Measurements from ENCODE around the gene MARCHF10.
"Not testable (repeated sequence)": the region's sequence is repeated elsewhere in the genome, so short reads cannot be mapped to it uniquely, and the experiment has no call there.

The MARCHF10 gene

DNA sequence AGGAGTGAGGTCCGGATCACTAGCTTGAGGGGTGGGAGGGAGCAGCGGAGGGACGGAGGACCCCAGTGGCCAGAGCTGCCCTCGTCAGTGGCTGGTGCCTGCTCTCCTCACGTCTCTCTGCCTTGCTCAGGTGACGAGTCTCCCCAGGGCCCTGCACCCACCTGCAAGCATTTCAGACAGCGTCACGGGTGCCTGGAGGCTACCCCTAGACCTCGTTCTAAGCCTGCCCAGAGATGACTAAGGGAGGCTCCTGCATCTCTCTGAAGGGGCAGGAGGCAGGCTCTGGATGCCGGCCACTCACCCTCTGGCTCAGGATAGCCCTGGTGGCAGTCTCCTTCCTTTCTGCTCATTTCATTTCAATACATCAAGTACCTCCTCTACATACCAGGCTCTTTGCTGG lies 111.9 kb downstream of the MARCHF10 start:
- Histone ChIP-seq H3K4me3 (ENCODE audit: low read depth, low read length) (no peak overlapping the region), H3K9me3 (no peaks in the 10 kb centered on the region), H3K4me1 (no peaks in the 10 kb centered on the region), H3K36me3 (no peaks in the 10 kb centered on the region), H3K27me3 (no peaks in the 10 kb centered on the region; the same call in 1 of the 2 replicates)
- TF ChIP-seq, protein P1, sequence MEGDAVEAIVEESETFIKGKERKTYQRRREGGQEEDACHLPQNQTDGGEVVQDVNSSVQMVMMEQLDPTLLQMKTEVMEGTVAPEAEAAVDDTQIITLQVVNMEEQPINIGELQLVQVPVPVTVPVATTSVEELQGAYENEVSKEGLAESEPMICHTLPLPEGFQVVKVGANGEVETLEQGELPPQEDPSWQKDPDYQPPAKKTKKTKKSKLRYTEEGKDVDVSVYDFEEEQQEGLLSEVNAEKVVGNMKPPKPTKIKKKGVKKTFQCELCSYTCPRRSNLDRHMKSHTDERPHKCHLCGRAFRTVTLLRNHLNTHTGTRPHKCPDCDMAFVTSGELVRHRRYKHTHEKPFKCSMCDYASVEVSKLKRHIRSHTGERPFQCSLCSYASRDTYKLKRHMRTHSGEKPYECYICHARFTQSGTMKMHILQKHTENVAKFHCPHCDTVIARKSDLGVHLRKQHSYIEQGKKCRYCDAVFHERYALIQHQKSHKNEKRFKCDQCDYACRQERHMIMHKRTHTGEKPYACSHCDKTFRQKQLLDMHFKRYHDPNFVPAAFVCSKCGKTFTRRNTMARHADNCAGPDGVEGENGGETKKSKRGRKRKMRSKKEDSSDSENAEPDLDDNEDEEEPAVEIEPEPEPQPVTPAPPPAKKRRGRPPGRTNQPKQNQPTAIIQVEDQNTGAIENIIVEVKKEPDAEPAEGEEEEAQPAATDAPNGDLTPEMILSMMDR (IDR thresholded peaks at IDR 0.05; ENCODE audit: low read depth, low read length), result no peak
- no peak for DNase-seq

DNA sequence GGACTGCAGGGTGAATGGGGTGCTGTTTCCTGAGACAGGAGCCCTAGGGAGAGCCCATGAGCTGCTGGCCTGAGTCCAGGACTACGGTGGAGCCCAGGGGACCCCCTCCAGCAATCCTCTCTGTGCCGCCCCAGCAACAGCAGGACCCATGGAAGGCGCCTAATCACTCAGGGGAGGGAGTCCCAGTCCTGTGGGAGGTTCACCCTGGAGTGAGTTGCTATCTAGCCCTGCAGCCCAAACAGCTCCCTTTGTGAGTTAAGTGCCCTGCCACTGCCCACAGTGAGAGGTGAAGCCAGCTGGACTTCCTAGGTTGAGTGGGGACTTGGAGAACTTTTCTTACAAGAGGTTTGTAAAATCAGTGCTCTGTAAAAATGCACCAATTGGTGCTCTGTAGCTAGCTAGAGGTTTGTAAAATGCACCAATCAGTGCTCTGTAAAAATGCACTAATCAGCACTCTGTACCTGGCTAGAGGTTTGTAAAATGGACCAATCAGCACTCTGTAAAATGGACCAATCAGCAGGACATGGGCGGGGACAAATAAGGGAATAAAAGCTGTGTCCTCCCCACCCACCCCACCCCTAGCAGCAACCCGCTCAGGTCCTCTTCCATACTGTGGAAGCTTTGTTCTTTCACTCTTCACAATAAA lies 112.9 kb downstream of the MARCHF10 start:
- H3K4me3 ChIP-seq (ENCODE audit: low read depth, low read length); H3K36me3 ChIP-seq; H3K27me3 ChIP-seq; H3K4me1 ChIP-seq; H3K9me3 ChIP-seq; DNase-seq: not testable (repeated sequence)

DNA sequence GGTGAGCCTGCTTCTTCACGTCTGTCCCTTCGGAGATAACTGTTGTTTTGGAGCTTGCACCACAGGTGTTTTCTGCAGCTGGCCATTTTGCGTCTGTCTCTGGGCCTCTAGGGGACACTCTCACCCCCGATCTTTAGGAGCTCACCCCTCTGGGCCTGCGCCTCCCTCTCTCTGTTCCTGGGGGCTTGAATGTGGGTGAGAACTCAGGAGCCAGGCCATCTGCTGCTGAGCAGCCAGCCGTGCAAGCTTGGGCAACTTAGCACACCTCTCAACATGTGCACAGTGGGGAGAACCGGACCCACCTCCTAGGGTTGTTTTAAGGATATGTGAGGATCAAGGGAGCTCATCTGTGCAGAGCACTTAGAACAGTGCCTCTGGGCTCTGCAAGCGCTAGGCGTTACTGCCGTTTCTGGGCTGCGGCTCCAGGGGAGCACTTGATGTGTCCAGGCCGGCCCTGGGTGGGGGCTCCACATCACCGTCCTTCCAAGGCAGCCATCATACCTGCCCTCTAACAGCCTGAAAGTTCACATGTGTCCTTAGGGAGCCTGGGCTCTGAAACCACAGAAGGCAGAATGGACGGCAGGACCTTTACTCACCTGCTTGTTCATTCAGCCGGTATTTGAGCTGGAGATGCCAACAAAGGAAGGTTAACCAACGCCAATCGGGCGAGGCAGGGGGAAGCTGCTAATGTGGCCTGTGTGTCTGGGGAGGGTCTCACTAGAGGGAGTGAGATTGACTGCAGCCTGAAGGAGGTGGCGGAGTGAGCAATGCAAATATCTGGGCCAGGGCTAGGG lies 114.3 kb downstream of the MARCHF10 start:
- H3K4me3 ChIP-seq (ENCODE audit: low read depth, low read length), result no peak overlapping the region
- H3K27me3 ChIP-seq, result no peaks in the 10 kb centered on the region; the same call in 1 of the 2 replicates
- no peaks in the 10 kb centered on the region for H3K9me3 ChIP-seq
- no peaks in the 10 kb centered on the region for H3K36me3 ChIP-seq
- no peaks in the 10 kb centered on the region for H3K4me1 ChIP-seq
- DNase-seq, result no peak
- TF ChIP-seq, protein P1 (IDR thresholded peaks at IDR 0.05; ENCODE audit: low read depth, low read length), result no peak

DNA sequence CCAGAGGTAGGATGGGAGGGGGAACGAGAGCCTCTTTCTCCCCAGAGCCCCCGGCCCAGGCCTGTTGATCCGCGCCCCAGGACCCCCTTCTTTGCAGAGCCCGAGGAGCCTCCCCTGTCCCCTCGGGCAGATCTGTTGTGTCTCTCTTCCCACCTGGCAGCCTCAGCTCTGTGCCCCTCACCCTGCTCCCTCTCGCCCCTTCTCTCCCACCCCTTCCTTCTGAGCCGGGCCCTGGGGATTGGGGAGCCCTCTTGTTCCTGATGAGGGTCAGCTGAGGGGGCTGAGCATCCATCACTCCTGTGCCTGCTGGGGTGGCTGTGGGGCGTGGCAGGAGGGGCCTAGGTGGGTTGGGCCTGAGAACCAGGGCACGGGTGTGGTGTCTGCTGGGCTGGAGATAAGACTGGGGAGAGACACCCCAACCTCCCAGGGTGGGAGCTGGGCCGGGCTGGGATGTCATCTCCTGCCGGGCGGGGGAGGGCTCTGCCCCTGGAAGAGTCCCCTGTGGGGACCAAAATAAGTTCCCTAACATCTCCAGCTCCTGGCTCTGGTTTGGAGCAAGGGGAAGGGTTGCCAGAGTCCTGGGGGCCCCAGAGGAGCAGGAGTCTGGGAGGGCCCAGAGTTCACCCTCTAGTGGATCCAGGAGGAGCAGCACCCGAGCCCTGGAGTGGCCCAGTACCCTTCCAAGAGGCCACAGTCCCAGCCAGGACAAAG lies 115.2 kb downstream of the MARCHF10 start:
- TF ChIP-seq, protein P1 (IDR thresholded peaks at IDR 0.05; ENCODE audit: low read depth, low read length), result peak; percentile 61
- no peak overlapping the region for H3K4me3 ChIP-seq (ENCODE audit: low read depth, low read length)
- peak; percentile 58 for DNase-seq
- H3K36me3 ChIP-seq, result no peaks in the 10 kb centered on the region
- H3K4me1 ChIP-seq, result no peaks in the 10 kb centered on the region
- no peaks in the 10 kb centered on the region for H3K9me3 ChIP-seq
- no peaks in the 10 kb centered on the region for H3K27me3 ChIP-seq

DNA sequence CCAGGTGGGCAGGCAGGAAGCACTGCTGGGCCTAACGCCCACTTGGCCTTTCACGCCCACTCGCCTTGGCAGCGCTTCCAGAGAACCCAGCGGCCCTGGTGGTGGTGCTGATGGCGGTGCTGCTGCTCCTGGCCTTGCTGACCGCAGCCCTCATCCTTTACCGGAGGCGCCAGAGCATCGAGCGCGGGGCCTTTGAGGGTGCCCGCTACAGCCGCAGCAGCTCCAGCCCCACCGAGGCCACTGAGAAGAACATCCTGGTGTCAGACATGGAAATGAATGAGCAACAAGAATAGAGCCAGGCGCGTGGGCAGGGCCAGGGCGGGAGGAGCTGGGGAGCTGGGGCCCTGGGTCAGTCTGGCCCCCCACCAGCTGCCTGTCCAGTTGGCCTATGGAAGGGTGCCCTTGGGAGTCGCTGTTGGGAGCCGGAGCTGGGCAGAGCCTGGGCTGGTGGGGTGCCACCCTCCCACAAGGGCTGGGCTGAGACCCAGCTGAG lies 115.9 kb downstream of the MARCHF10 start:
- Histone ChIP-seq H3K4me3 (ENCODE audit: low read depth, low read length) (no peak overlapping the region), H3K27me3 (no peaks in the 10 kb centered on the region), H3K36me3 (no peaks in the 10 kb centered on the region), H3K4me1 (no peaks in the 10 kb centered on the region), H3K9me3 (no peaks in the 10 kb centered on the region)
- TF ChIP-seq, protein P1 (IDR thresholded peaks at IDR 0.05; ENCODE audit: low read depth, low read length), result no peak
- DNase-seq, result no peak

DNA sequence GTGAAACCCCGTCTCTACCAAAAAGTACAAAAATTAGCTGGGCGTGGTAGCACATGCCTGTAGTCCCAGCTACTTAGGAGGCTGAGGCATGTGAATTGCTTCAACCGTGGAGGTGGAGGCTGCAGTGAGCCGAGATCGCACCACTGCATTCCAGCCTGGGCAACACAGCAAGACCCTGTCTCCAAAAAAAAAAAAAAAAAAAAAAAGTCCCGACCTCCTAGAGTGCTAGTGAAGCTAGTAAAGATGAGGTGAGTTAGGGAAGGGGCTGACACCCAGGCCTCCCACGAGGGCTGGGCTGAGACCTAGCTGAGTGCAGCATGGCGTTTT lies 116.6 kb downstream of the MARCHF10 start:
- DNase-seq; H3K4me1 ChIP-seq; H3K4me3 ChIP-seq (ENCODE audit: low read depth, low read length); H3K36me3 ChIP-seq; H3K27me3 ChIP-seq; H3K9me3 ChIP-seq: not testable (repeated sequence)
